Activated naive CD4-positive, alpha-beta T cell treated with anti-CD3 and anti-CD28 coated beads, Interleukin-2, amount 10 ng/mL, durations not matched to agents 5 hours and 36 hours (primary cell): Measurements from ENCODE around the gene TNS3. TPM values are rescaled to one million over a fixed set of nuclear protein-coding genes. Genes with fewer than 3 reads are reported as not detected.

Source experiments
- total RNA-seq, 2 experiments: library from RNA; stranded (reverse); gene quantifications; one replicate each; pipeline ENCODE4 v1.2.3, GENCODE V29; 2021

Gene TNS3
- total RNA-seq: under 1 TPM; 0.03 to 0.05 TPM

GRCh38 chr7:47581804-47582763 is at the start of gene TNS3:
Gene TNS3, minus strand, starts transcription at chr7:47582111. Its CDS starts 142,475 bp downstream, at chr7:47439636.

